Activated CD4-positive, alpha-beta T cell treated with anti-CD3 and anti-CD28 coated beads, Interleukin-2, amount 10 ng/mL, durations not matched to agents 7 days and 5 days (primary cell): Measurements from ENCODE around the gene LIMK1. TPM values are rescaled to one million over a fixed set of nuclear protein-coding genes. Genes with fewer than 3 reads are reported as not detected.
A peak's percentile ranks its signal among the peaks of the same experiment; 100 is the strongest.

Experiments
- CTCF ChIA-PET: fragments of 350-600 bp; sonication (Branson Sonifier 250); formaldehyde crosslinking; loops from one replicate; lab custom pipeline; 2021; ENCODE audit warnings: antibody characterized with exemption; lab: Charles Lee
- POLR2A ChIA-PET: fragments of 350-600 bp; sonication (Branson Sonifier 250); formaldehyde crosslinking; loops from one replicate; lab custom pipeline; 2021; ENCODE audit warnings: antibody characterized with exemption; lab: Charles Lee
- DNase-seq: peaks from one replicate; pipeline ENCODE4 v3.0.0-alpha.2; 2020
- H3K27ac Mint-ChIP-seq: one replicate; pipeline ENCODE4 v1.8.0; 2021; ENCODE audit warnings: mild to moderate bottlenecking, moderate library complexity, mixed read lengths
- H3K27me3 Mint-ChIP-seq: one replicate; pipeline ENCODE4 v1.8.0; 2021; ENCODE audit warnings: mixed read lengths
- H3K36me3 Mint-ChIP-seq: one replicate; pipeline ENCODE4 v1.8.0; 2021; ENCODE audit warnings: low read depth, mixed read lengths
- H3K4me1 Mint-ChIP-seq: one replicate; pipeline ENCODE4 v1.8.0; 2021; ENCODE audit warnings: mixed read lengths
- H3K4me3 Mint-ChIP-seq: one replicate; pipeline ENCODE4 v1.8.0; 2021; ENCODE audit warnings: mild to moderate bottlenecking, moderate library complexity, mixed read lengths
- H3K9me3 Mint-ChIP-seq: one replicate; pipeline ENCODE4 v1.8.0; 2021; ENCODE audit warnings: mixed read lengths
- total RNA-seq, 2 experiments: library from RNA; stranded (reverse); gene quantifications; one replicate each; pipeline ENCODE4 v1.2.3, GENCODE V29; 2021

Gene LIMK1
- total RNA-seq, 2 experiments from 2014 or later: 16.0 to 16.2 TPM

GRCh38 chr7:74071121-74071520 lies 12.5 kb upstream of the LIMK1 start:
- POLR2A ChIA-PET: no interaction called here
- H3K36me3 Mint-ChIP-seq: no peaks in the 10 kb centered on the region
- peaks cover 4% of the 10 kb centered on the region for H3K27me3 Mint-ChIP-seq
- DNase-seq: no peak
- CTCF ChIA-PET: interaction anchor here (1.6 to 1.9 kb wide), 3 partner anchors 9 to 330 kb away, joined by 4 to 5 read pairs (median 4); no protein-coding TSS in a partner anchor
- H3K4me3 Mint-ChIP-seq: no peak overlapping the region
- no peaks in the 10 kb centered on the region for H3K4me1 Mint-ChIP-seq
- no peaks in the 10 kb centered on the region for H3K9me3 Mint-ChIP-seq
- peak overlapping the region; percentile 38 for H3K27ac Mint-ChIP-seq

DNA sequence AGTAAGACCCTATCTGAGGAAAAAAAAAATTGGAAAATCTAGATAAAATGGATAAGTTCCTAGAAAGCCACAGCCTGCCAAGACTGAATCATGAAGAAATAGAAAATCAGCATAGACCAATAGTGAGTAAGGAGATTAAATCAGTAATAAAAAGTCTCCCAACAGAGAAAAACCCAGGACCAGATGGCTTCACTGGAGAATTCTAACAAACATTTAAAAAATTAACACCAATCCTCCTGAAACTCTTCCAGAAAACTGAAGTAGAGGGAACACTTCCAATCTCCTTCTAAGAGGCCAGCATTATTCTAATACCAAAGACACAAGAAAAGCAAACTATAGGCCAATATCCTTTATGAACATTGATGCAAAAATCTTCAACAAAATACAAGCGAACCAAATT lies 8.8 kb upstream of the LIMK1 start:
- Mint-ChIP-seq H3K4me3 (no peak overlapping the region), H3K4me1 (no peaks in the 10 kb centered on the region), H3K36me3 (no peaks in the 10 kb centered on the region), H3K27ac (no peak overlapping the region), H3K9me3 (no peaks in the 10 kb centered on the region), H3K27me3 (peaks cover 4% of the 10 kb centered on the region)
- DNase-seq: no peak
- CTCF ChIA-PET: no interaction called here
- POLR2A ChIA-PET: no interaction called here

DNA sequence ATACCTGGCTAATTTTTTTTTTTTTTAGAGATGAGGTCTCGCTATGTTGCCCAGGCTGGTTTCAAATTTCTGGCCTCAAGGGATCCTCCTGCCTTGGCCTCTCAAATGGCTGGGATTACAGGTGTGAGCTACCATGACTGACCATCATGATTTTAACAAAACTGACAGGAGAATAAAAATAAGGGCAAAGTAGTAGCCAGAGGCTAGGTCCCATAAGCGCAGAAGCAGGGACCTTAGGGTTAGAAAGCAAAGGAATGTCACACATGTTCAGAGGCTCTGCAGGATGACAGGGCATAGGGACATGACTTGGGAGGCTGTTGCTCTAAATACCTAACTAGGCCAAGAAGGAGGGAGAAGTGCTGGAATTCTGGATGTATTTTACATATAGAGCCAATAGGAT lies 5.1 kb upstream of the LIMK1 start:
- DNase-seq: no peak
- CTCF ChIA-PET: interaction anchor here (0.7 to 2.1 kb wide), 2 partner anchors 10 to 13 kb away, joined by 4 to 13 read pairs; no protein-coding TSS in a partner anchor
- POLR2A ChIA-PET: no interaction called here
- no peak overlapping the region for H3K27ac Mint-ChIP-seq
- no peaks in the 10 kb centered on the region for H3K36me3 Mint-ChIP-seq
- no peaks in the 10 kb centered on the region for H3K9me3 Mint-ChIP-seq
- H3K27me3 Mint-ChIP-seq: peaks cover 4% of the 10 kb centered on the region
- H3K4me3 Mint-ChIP-seq: no peak overlapping the region
- peaks cover 6% of the 10 kb centered on the region for H3K4me1 Mint-ChIP-seq

- no peak overlapping the region for H3K27ac Mint-ChIP-seq
- ChIA-PET CTCF (interaction anchor here (1.1 to 1.5 kb wide), 3 partner anchors 15 to 95 kb away, joined by 3 to 4 read pairs (median 3); no protein-coding TSS in a partner anchor), POLR2A (no interaction called here)
- DNase-seq: no peak
- H3K36me3 Mint-ChIP-seq: peaks cover under 1% of the 10 kb centered on the region
- no peak overlapping the region for H3K4me3 Mint-ChIP-seq
- peaks cover 11% of the 10 kb centered on the region for H3K4me1 Mint-ChIP-seq
- H3K27me3 Mint-ChIP-seq: no peaks in the 10 kb centered on the region
- H3K9me3 Mint-ChIP-seq: no peaks in the 10 kb centered on the region
These were observed 861 bp upstream of the LIMK1 start for GRCh38 chr7:74082770-74083116.

DNA sequence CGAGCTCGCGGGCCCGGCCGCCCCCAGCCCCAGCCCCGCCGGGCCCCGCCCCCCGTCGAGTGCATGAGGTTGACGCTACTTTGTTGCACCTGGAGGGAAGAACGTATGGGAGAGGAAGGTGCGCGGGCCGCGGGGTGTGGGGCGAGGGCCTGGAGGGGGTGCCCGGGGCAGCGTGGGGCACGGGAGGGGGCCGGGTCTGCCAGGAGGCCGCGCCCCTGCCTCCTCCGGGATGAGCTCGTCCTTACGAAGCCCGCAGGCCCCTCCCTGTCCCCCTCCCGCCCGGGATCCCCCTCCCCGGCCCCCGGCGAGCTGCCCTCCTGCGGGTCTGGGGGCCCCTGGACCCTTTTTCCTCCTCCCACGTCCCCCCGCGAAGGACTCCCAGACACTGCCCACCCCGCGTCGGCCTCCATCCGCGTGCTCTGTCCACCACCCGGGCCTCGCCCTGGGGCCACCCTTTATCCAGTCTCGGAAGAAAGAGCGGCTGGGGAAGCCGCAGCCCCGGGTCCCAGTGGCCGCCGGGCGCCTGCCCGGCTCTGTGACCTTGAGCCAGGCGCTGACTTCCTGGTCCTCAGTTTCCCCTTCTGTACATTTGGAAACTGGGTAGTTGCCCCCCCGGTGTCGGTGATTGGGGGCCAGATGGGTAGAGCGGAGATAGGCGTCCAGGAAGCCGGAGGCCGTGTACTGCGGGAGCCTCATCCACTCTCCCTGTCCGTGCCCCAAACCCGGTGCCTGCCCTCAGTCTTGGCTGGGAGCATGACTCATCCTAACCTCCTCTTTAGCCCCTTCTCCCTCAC lies 521 bp downstream of the LIMK1 start:
- no peaks in the 10 kb centered on the region for H3K9me3 Mint-ChIP-seq
- H3K27ac Mint-ChIP-seq: peak overlapping the region; percentile 83
- ChIA-PET POLR2A (interaction anchor here (0.9 kb wide), 1 partner anchor 10 kb away, joined by 3 read pairs; no protein-coding TSS in a partner anchor), CTCF (no interaction called here)
- H3K27me3 Mint-ChIP-seq: no peaks in the 10 kb centered on the region
- peak overlapping the region; percentile 79 for H3K4me3 Mint-ChIP-seq
- peak; percentile 70 for DNase-seq
- peaks cover 11% of the 10 kb centered on the region for H3K4me1 Mint-ChIP-seq
- H3K36me3 Mint-ChIP-seq: peaks cover 6% of the 10 kb centered on the region

DNA sequence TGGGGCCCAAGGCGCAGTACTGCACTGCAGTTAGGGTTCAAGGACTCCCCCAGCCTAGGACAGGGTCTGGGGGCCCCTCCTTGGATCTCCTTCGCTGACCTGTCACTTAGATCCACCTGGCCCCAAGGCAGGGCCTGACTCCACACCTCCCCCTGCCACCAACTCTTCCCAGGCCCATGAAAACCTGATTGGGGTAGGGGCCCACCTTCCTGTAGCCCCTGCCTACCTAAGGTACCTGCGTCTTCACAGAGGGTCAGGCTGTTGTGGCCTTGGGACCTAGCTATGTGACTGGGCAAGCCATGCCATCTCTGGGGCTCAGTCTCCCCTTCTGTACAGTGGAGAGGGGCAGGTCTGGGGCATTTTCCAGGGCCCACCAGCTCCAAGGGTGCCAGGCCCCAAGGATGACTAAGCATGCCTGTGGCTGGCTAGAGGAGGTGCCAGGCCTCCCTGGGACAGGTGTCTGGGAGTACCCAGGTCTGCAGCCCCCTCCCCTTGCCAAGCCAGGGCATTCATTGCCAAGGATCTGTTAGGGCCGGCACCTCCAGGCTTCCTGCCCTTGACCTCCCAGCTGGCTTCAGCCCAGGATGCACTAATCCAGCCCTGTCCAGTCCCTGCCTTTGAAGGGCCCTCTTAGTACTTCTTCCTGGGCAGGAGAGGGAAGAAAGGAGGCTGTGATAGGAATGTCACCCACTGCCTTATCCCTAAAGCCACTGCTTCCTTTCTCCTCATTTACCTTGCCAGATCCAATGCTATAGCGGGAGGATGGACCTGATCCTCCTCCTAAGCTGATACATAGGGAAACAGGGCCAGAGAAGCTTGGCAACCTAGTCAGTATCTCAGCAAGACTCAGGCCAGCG lies 1.3 kb downstream of the LIMK1 start:
- ChIA-PET CTCF (no interaction called here), POLR2A (no interaction called here)
- Mint-ChIP-seq H3K27me3 (no peaks in the 10 kb centered on the region), H3K27ac (peak overlapping the region; percentile 83), H3K4me1 (peaks cover 11% of the 10 kb centered on the region), H3K9me3 (no peaks in the 10 kb centered on the region), H3K4me3 (peak overlapping the region; percentile 79), H3K36me3 (peaks cover 9% of the 10 kb centered on the region)
- DNase-seq: no peak

- no peak overlapping the region for H3K4me3 Mint-ChIP-seq
- POLR2A ChIA-PET: no interaction called here
- DNase-seq: no peak
- H3K27me3 Mint-ChIP-seq: no peaks in the 10 kb centered on the region
- H3K9me3 Mint-ChIP-seq: no peaks in the 10 kb centered on the region
- CTCF ChIA-PET: interaction anchor here (0.9 to 1.2 kb wide), 2 partner anchors 17 to 90 kb away, joined by 3 to 4 read pairs; no protein-coding TSS in a partner anchor
- H3K36me3 Mint-ChIP-seq: peaks cover 9% of the 10 kb centered on the region
- H3K4me1 Mint-ChIP-seq: peaks cover 14% of the 10 kb centered on the region
- no peak overlapping the region for H3K27ac Mint-ChIP-seq
These were observed 4.3 kb downstream of the LIMK1 start for GRCh38 chr7:74087791-74088453.

GRCh38 chr7:74092321-74092963 lies 8.8 kb downstream of the LIMK1 start:
- Mint-ChIP-seq H3K27ac (peak overlapping the region; percentile 81), H3K36me3 (peaks cover 13% of the 10 kb centered on the region), H3K4me3 (no peak overlapping the region), H3K9me3 (no peaks in the 10 kb centered on the region), H3K4me1 (peaks cover 23% of the 10 kb centered on the region), H3K27me3 (no peaks in the 10 kb centered on the region)
- ChIA-PET POLR2A (interaction anchor here (0.6 kb wide), 1 partner anchor 61 kb away, joined by 16 read pairs; no protein-coding TSS in a partner anchor), CTCF (interaction anchor here (1.2 kb wide), 1 partner anchor 24 kb away, joined by 6 read pairs; no protein-coding TSS in a partner anchor)
- no peak for DNase-seq

GRCh38 chr7:74092964-74093471 lies 9.4 kb downstream of the LIMK1 start:
- Mint-ChIP-seq H3K9me3 (peaks cover 4% of the 10 kb centered on the region), H3K27me3 (no peaks in the 10 kb centered on the region), H3K4me1 (peaks cover 23% of the 10 kb centered on the region), H3K36me3 (peaks cover 16% of the 10 kb centered on the region), H3K27ac (peak overlapping the region; percentile 97), H3K4me3 (no peak overlapping the region)
- ChIA-PET POLR2A (no interaction called here), CTCF (interaction anchor here (1.2 kb wide), 1 partner anchor 25 kb away, joined by 6 read pairs; no protein-coding TSS in a partner anchor)
- DNase-seq: no peak

- POLR2A ChIA-PET: interaction anchor here (1.1 kb wide), 1 partner anchor 10 kb away, joined by 3 read pairs; the partner anchor contains the start of gene LIMK1
- peaks cover 23% of the 10 kb centered on the region for H3K4me1 Mint-ChIP-seq
- peak; percentile 31 for DNase-seq
These were observed 10.1 kb downstream of the LIMK1 start for GRCh38 chr7:74093671-74094223.

More at GRCh38 chr7:74093671-74094223, 10.1 kb downstream of the LIMK1 start:
- Mint-ChIP-seq H3K36me3 (peaks cover 18% of the 10 kb centered on the region), H3K27me3 (no peaks in the 10 kb centered on the region), H3K9me3 (peaks cover 5% of the 10 kb centered on the region), H3K4me3 (peak overlapping the region; percentile 77), H3K27ac (peak overlapping the region; percentile 97)
- CTCF ChIA-PET: interaction anchor here (0.5 to 0.6 kb wide), 2 partner anchors 62 to 113 kb away, joined by 3 to 4 read pairs; no protein-coding TSS in a partner anchor
